Eye (tissue), 1 donor: ENCODE results near the gene NSUN4.
"Not testable (repeated sequence)": the region's sequence is repeated elsewhere in the genome, so short reads cannot be mapped to it uniquely, and the experiment has no call there.

Source experiments
- DNase-seq: peaks from one replicate; pipeline ENCODE4 v3.0.0-alpha.2; 2015

NSUN4 gene

GRCh38 chr1:46340404-46341221 is at the start of gene NSUN4:
TSS of gene NSUN4 (plus strand) at chr1:46340807. CDS start at chr1:46340827, 20 bp downstream.
- peak; percentile 97 for DNase-seq

GRCh38 chr1:46295306-46295705 is 45.3 kb upstream of the NSUN4 start:
- DNase-seq: no peak

- DNase-seq: no peak
Measured at GRCh38 chr1:46298387-46298786, 42.2 kb upstream of the NSUN4 start.

- no peak for DNase-seq
Measured at GRCh38 chr1:46300673-46301405, 39.8 kb upstream of the NSUN4 start.

GRCh38 chr1:46301406-46301807 is 39.2 kb upstream of the NSUN4 start:
- peak; percentile 17 for DNase-seq

GRCh38 chr1:46301808-46302640 is 38.6 kb upstream of the NSUN4 start:
- peak; percentile 82 for DNase-seq

GRCh38 chr1:46302641-46303037 is 38.0 kb upstream of the NSUN4 start:
- DNase-seq: no peak

- peak; percentile 98 for DNase-seq
Measured at GRCh38 chr1:46303038-46303871, 37.4 kb upstream of the NSUN4 start, which contains the start of the genes LRRC41 and UQCRH. TSS of gene LRRC41 (minus strand) at chr1:46303616. CDS start at chr1:46303322, 294 bp downstream. TSS of gene UQCRH (plus strand) at chr1:46303698. CDS start at chr1:46303767, 69 bp downstream.

- no peak for DNase-seq
Measured at GRCh38 chr1:46303872-46304326, 36.7 kb upstream of the NSUN4 start.

GRCh38 chr1:46306159-46306530 is 34.5 kb upstream of the NSUN4 start:
- DNase-seq: no peak

GRCh38 chr1:46309401-46310159 is 31.0 kb upstream of the NSUN4 start:
- DNase-seq: no peak

GRCh38 chr1:46310321-46310720 is 30.3 kb upstream of the NSUN4 start:
- DNase-seq: no peak

- no peak for DNase-seq
Measured at GRCh38 chr1:46315669-46316403, 24.8 kb upstream of the NSUN4 start.

GRCh38 chr1:46317323-46317722 is 23.3 kb upstream of the NSUN4 start:
- no peak for DNase-seq

GRCh38 chr1:46319301-46319700 is 21.3 kb upstream of the NSUN4 start:
- not testable (repeated sequence) for DNase-seq

GRCh38 chr1:46319960-46320914 is 20.4 kb upstream of the NSUN4 start:
- DNase-seq: not testable (repeated sequence)

- DNase-seq: not testable (repeated sequence)
Measured at GRCh38 chr1:46322191-46322590, 18.4 kb upstream of the NSUN4 start.

GRCh38 chr1:46325285-46326076 is 15.1 kb upstream of the NSUN4 start:
- not testable (repeated sequence) for DNase-seq
